Measurements from ENCODE around the gene UBALD2. TPM values are rescaled to one million over a fixed set of nuclear protein-coding genes. Genes with fewer than 3 reads are reported as not detected.

The UBALD2 gene
- total and polyA plus RNA-seq, 2 of the 13 experiments (the other 11 are each of a cell fraction or from before 2014, with no cell fraction given) = 3.3 to 89.7 TPM

DNA sequence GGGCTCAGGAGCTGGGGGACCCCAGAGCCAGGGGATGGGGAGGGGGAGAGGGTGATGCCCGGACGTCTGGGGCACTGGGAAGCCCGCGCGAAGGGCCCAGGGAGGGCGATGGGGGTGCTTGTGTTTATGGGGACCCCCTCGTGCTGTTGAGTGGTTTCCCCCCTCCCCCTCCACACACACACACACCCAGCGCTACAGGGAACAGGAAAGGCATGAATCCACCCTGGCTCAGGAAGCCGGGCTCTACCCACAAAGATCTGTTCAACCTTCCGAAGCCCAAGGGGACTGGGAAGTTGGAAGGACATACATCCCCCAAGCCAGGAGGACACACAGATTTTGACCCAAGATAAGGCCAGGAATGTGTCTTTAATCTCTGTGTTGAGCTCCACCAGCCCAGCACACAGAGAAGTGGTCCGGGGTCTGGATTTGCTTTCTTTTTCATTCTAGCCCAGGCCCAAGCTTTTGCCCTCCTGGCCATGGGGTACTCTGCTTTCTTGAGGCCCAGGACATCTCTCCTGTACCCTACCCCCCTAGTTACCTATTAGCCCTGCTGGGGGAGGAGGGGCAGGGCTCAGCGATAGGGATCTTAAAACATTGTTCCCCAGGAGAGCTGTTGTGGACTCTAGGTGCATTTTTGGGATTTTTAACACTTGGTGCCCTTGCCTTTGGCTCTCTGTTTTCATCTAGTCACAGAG is 1.2 kb downstream of the UBALD2 start (continued):
- TF ChIP-seq, protein P1, sequence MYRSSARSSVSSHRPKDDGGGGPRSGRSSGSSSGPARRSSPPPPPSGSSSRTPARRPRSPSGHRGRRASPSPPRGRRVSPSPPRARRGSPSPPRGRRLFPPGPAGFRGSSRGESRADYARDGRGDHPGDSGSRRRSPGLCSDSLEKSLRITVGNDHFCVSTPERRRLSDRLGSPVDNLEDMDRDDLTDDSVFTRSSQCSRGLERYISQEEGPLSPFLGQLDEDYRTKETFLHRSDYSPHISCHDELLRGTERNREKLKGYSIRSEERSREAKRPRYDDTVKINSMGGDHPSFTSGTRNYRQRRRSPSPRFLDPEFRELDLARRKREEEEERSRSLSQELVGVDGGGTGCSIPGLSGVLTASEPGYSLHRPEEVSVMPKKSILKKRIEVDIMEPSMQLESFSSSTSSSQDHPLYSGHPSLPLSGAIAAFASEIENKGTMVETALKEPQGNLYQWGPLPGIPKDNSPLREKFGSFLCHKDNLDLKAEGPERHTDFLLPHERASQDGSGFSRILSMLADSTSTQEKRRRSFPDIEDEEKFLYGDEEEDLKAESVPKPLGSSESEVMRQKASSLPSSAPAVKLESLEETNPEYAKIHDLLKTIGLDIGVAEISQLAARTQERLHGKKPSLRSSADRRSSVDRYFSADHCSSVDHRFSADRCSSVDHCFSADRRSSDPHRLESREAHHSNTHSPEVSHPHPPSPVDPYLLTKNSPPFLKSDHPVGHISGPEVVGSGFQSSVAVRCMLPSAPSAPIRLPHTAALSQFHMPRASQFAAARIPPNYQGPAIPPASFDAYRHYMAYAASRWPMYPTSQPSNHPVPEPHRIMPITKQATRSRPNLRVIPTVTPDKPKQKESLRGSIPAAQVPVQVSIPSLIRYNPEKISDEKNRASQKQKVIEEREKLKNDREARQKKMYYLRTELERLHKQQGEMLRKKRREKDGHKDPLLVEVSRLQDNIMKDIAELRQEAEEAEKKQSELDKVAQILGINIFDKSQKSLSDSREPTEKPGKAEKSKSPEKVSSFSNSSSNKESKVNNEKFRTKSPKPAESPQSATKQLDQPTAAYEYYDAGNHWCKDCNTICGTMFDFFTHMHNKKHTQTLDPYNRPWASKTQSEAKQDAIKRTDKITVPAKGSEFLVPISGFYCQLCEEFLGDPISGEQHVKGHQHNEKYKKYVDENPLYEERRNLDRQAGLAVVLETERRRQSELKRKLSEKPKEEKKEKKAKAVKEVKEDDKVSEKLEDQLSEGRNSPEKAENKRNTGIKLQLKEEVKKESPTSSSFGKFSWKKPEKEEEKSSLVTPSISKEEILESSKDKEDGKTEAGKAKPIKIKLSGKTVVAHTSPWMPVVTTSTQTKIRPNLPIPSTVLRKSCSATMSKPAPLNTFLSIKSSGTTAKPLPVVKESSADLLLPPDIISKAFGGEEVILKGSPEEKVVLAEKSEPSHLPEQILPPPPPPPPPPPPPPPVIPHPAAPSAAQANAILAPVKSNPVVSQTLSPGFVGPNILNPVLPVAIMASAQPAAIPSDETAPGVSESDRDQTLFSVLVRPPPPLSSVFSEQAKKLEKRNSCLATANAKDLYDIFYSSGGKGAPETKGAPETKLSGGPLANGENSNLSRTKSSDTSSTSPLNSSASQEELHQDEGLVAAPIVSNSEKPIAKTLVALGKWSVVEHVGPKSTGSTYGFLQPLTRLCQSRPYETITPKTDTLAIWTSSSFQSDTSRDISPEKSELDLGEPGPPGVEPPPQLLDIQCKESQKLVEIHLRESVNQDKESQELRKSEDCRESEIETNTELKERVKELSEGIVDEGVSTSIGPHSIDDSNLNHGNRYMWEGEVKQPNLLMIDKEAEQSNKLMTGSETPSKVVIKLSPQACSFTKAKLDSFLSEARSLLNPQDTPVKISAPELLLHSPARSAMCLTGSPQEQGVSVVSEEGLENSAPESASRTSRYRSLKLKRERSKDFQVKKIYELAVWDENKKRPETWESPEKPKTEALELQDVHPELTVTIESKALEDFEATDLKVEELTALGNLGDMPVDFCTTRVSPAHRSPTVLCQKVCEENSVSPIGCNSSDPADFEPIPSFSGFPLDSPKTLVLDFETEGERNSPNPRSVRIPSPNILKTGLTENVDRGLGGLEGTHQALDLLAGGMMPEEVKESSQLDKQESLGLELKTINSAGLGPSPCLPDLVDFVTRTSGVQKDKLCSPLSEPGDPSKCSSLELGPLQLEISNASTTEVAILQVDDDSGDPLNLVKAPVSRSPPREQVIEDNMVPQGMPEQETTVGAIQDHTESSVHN (CRISPR knock-in tag; IDR thresholded peaks at IDR 0.05) = no peak
- TF ChIP-seq TGIF2 (CRISPR knock-in tag; IDR thresholded peaks at IDR 0.05) = no peak
- no peak for TF ChIP-seq CENPT (CRISPR knock-in tag; IDR thresholded peaks at IDR 0.05; ENCODE audit: low read depth)
- TF ChIP-seq, protein P2, sequence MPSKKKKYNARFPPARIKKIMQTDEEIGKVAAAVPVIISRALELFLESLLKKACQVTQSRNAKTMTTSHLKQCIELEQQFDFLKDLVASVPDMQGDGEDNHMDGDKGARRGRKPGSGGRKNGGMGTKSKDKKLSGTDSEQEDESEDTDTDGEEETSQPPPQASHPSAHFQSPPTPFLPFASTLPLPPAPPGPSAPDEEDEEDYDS (CRISPR knock-in tag; IDR thresholded peaks at IDR 0.05) = peak; percentile 38; the same call in 1 of the 2 replicates
- TF ChIP-seq, protein P3, sequence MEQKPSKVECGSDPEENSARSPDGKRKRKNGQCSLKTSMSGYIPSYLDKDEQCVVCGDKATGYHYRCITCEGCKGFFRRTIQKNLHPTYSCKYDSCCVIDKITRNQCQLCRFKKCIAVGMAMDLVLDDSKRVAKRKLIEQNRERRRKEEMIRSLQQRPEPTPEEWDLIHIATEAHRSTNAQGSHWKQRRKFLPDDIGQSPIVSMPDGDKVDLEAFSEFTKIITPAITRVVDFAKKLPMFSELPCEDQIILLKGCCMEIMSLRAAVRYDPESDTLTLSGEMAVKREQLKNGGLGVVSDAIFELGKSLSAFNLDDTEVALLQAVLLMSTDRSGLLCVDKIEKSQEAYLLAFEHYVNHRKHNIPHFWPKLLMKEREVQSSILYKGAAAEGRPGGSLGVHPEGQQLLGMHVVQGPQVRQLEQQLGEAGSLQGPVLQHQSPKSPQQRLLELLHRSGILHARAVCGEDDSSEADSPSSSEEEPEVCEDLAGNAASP (CRISPR knock-in tag; IDR thresholded peaks at IDR 0.05; ENCODE audit: borderline replicate concordance) = 0 out of 2 replicates have a peak, but pooled peaks have one; percentile 1
- TF ChIP-seq, protein P4, sequence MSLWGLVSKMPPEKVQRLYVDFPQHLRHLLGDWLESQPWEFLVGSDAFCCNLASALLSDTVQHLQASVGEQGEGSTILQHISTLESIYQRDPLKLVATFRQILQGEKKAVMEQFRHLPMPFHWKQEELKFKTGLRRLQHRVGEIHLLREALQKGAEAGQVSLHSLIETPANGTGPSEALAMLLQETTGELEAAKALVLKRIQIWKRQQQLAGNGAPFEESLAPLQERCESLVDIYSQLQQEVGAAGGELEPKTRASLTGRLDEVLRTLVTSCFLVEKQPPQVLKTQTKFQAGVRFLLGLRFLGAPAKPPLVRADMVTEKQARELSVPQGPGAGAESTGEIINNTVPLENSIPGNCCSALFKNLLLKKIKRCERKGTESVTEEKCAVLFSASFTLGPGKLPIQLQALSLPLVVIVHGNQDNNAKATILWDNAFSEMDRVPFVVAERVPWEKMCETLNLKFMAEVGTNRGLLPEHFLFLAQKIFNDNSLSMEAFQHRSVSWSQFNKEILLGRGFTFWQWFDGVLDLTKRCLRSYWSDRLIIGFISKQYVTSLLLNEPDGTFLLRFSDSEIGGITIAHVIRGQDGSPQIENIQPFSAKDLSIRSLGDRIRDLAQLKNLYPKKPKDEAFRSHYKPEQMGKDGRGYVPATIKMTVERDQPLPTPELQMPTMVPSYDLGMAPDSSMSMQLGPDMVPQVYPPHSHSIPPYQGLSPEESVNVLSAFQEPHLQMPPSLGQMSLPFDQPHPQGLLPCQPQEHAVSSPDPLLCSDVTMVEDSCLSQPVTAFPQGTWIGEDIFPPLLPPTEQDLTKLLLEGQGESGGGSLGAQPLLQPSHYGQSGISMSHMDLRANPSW (CRISPR knock-in tag; IDR thresholded peaks at IDR 0.05; ENCODE audit: borderline replicate concordance) = no peak
- no peak for TF ChIP-seq PAX8 (CRISPR knock-in tag; IDR thresholded peaks at IDR 0.05; ENCODE audit: borderline replicate concordance)
- TF ChIP-seq GFI1 (CRISPR knock-in tag; IDR thresholded peaks at IDR 0.05; ENCODE audit: borderline replicate concordance) = no peak
- no peak for TF ChIP-seq ZNF766 (CRISPR knock-in tag; IDR thresholded peaks at IDR 0.05; ENCODE audit: borderline replicate concordance)

All from HepG2 (cell line).